Measurements from ENCODE around the gene SPTBN5. TPM values are rescaled to one million over a fixed set of nuclear protein-coding genes. Genes with fewer than 3 reads are reported as not detected.

The SPTBN5 gene
- total RNA-seq, 1 experiment from 2014 or later, result 0.96 TPM

- H3K27me3 ChIP-seq (ENCODE audit: insufficient read depth, low read length), result no peaks in the 10 kb centered on the region
- TF ChIP-seq TCF7L2 (IDR thresholded peaks at IDR 0.05; ENCODE audit: borderline replicate concordance, extremely low read depth, insufficient read depth, insufficient read length) (no peak), ZNF274 (IDR thresholded peaks at IDR 0.05; ENCODE audit: low read depth, low read length) (no peak)
- CTCF ChIA-PET, result no interaction called here
Observed at GRCh38 chr15:41874736-41875135, 19.1 kb downstream of the SPTBN5 start.

GRCh38 chr15:41873711-41874110, 20.1 kb downstream of the SPTBN5 start:
- Histone ChIP-seq H3K79me2 (ENCODE audit: insufficient read depth, low read length) (no peaks in the 10 kb centered on the region), H3K9me3 (ENCODE audit: control insufficient read depth in 1 of 2, insufficient read depth in 1 of 2, low read depth in 1 of 2, low read length in 2 of 2) (no peaks in the 10 kb centered on the region), H3K27me3 (ENCODE audit: insufficient read depth, low read length) (no peaks in the 10 kb centered on the region), H3K36me3 (ENCODE audit: control insufficient read depth in 1 of 2, insufficient read depth in 2 of 2, low read length in 2 of 2) (no peaks in the 10 kb centered on the region), H3K4me3 (replicated peaks in 1 of 2; ENCODE audit: low read depth in 1 of 2, low read length in 2 of 2) (no peak overlapping the region), H3K4me1 (ENCODE audit: control insufficient read depth in 1 of 2, insufficient read depth in 2 of 2, low read length in 2 of 2) (peaks cover 0 to 8% of the 10 kb centered on the region in 2 experiments; a peak in 2 of 4 replicates), H2AFZ (ENCODE audit: low read depth, low read length, poor library complexity, severe bottlenecking) (no peak overlapping the region), H3K4me2 (ENCODE audit: low read length) (no peak overlapping the region), H3K27ac (ENCODE audit: low read depth, low read length) (no peak overlapping the region), H3K9ac (ENCODE audit: low read length) (no peak overlapping the region), H3K9me2 (ENCODE audit: insufficient read depth) (no peaks in the 10 kb centered on the region), H4K20me1 (ENCODE audit: insufficient read depth) (no peaks in the 10 kb centered on the region)
- intact Hi-C loops (cut with micrococcal nuclease), result no loop called here
- ATAC-seq (no peak), DNase-seq (ENCODE audit: low read depth, low spot score) (no peak)
- ChIA-PET CTCF (no interaction called here), RAD21 (ENCODE audit: low non-redundant PET in 1 of 2, low total read pairs in 2 of 2, uncharacterized antibody in 2 of 2, unreplicated experiment in 2 of 2) (no interaction called here), POLR2A (no interaction called here)
- no TSS peak for BruUV-seq (replicated peaks)
- no peak for TF ChIP-seq TCF7L2 (IDR thresholded peaks at IDR 0.05; ENCODE audit: borderline replicate concordance, extremely low read depth, insufficient read depth, insufficient read length)
- no peak for TF ChIP-seq CEBPB (IDR thresholded peaks at IDR 0.05; ENCODE audit: low read depth)
- no peak for TF ChIP-seq FOSL1 (IDR thresholded peaks at IDR 0.05; ENCODE audit: low read depth)
- no peak for TF ChIP-seq RAD21 (IDR thresholded peaks at IDR 0.05; ENCODE audit: low read depth)
- no peak for TF ChIP-seq ZFX (IDR thresholded peaks at IDR 0.05)
- TF ChIP-seq YY1 (IDR thresholded peaks at IDR 0.05; ENCODE audit: extremely low read depth, insufficient replicate concordance, low read depth, low read length), result no peak
- no peak for TF ChIP-seq EZH2 (IDR thresholded peaks at IDR 0.05)
- TF ChIP-seq CBX3 (IDR thresholded peaks at IDR 0.05; ENCODE audit: low read depth), result no peak
- no peak for TF ChIP-seq CTCF (IDR thresholded peaks at IDR 0.05 in 2 of 3, conservative IDR thresholded peaks at IDR 0.05 in 1 of 3; ENCODE audit: borderline replicate concordance in 1 of 3, insufficient read depth in 1 of 3, low read depth in 2 of 3, low read length in 2 of 3)
- no peak for TF ChIP-seq EGR1 (IDR thresholded peaks at IDR 0.05; ENCODE audit: low read depth)
- no peak for TF ChIP-seq ZNF274 (IDR thresholded peaks at IDR 0.05; ENCODE audit: low read depth, low read length)
- TF ChIP-seq MAX (IDR thresholded peaks at IDR 0.05), result no peak
- no peak for TF ChIP-seq POLR2A (IDR thresholded peaks at IDR 0.05; ENCODE audit: borderline replicate concordance, extremely low read depth, insufficient read depth, insufficient read length)

More at GRCh38 chr15:41874736-41875135, 19.1 kb downstream of the SPTBN5 start:
- H3K4me3 ChIP-seq (replicated peaks in 1 of 2; ENCODE audit: low read depth in 1 of 2, low read length in 2 of 2), result no peak overlapping the region
- H3K27ac ChIP-seq (ENCODE audit: low read depth, low read length), result no peak overlapping the region
- H3K4me1 ChIP-seq (ENCODE audit: control insufficient read depth in 1 of 2, insufficient read depth in 2 of 2, low read length in 2 of 2), result peaks cover 0 to 8% of the 10 kb centered on the region in 2 experiments; a peak in 2 of 4 replicates
- ATAC-seq (no peak), DNase-seq (ENCODE audit: low read depth, low spot score) (no peak)
- H2AFZ ChIP-seq (ENCODE audit: low read depth, low read length, poor library complexity, severe bottlenecking), result no peak overlapping the region
- no peaks in the 10 kb centered on the region for H4K20me1 ChIP-seq (ENCODE audit: insufficient read depth)
- H3K9me2 ChIP-seq (ENCODE audit: insufficient read depth), result no peaks in the 10 kb centered on the region
- POLR2A ChIA-PET, result no interaction called here
- BruUV-seq (replicated peaks), result no TSS peak
- no peaks in the 10 kb centered on the region for H3K79me2 ChIP-seq (ENCODE audit: insufficient read depth, low read length)
- intact Hi-C loops (cut with micrococcal nuclease), result no loop called here
- H3K4me2 ChIP-seq (ENCODE audit: low read length), result no peak overlapping the region
- H3K9ac ChIP-seq (ENCODE audit: low read length), result no peak overlapping the region
- H3K36me3 ChIP-seq (ENCODE audit: control insufficient read depth in 1 of 2, insufficient read depth in 2 of 2, low read length in 2 of 2), result no peaks in the 10 kb centered on the region
- RAD21 ChIA-PET (ENCODE audit: low non-redundant PET in 1 of 2, low total read pairs in 2 of 2, uncharacterized antibody in 2 of 2, unreplicated experiment in 2 of 2), result no interaction called here
- H3K9me3 ChIP-seq (ENCODE audit: control insufficient read depth in 1 of 2, insufficient read depth in 1 of 2, low read depth in 1 of 2, low read length in 2 of 2), result no peaks in the 10 kb centered on the region

Data from HCT116 (cell line).